Immature natural killer cell (primary cell): ENCODE measurements around the gene BAZ1A. TPM values are rescaled to one million over a fixed set of nuclear protein-coding genes. Genes with fewer than 3 reads are reported as not detected.

Source experiments
- polyA plus RNA-seq, 3 donors: library from polyadenylated mRNA; unstranded; fragments of 300-500 nt; fragmentation: Illumina TruSeq; gene quantifications; one replicate each; pipeline ENCODE4 v1.2.3, GENCODE V29; 2021

The BAZ1A gene
- polyA plus RNA-seq, 3 donors from 2014 or later, result 4.0 to 17.6 (median 8.3) TPM

Other genes with a start within 250 kb of the BAZ1A start
- 100 to 1,000 TPM; 141 to 174 (median 149) TPM for gene SNX6, start 245.2 kb downstream of the BAZ1A start, polyA plus RNA-seq
- gene CFL2, start 160.8 kb downstream of the BAZ1A start, polyA plus RNA-seq, result 10 to 100 TPM in 2 of 3 donors, 1 to 10 TPM in 1; 9.2 to 16.1 (median 13.2) TPM
- gene SRP54, start 107.6 kb upstream of the BAZ1A start, polyA plus RNA-seq, result 10 to 100 TPM; 25.4 to 50.6 (median 29.5) TPM
- gene FAM177A1, start 170.9 kb upstream of the BAZ1A start, polyA plus RNA-seq, result 10 to 100 TPM; 42.5 to 75.3 (median 47.7) TPM
- gene PPP2R3C, start 246.6 kb upstream of the BAZ1A start, polyA plus RNA-seq, result 10 to 100 TPM; 73.4 to 76.5 (median 75.3) TPM
- gene PRORP, start 247.2 kb upstream of the BAZ1A start, polyA plus RNA-seq, result 10 to 100 TPM; 32.7 to 59.5 (median 36.7) TPM